ENCODE measurements around the gene SYNPO2.

- TF ChIP-seq CTCF (IDR thresholded peaks at IDR 0.05) (no peak), EZH2 (IDR thresholded peaks at IDR 0.05; ENCODE audit: borderline replicate concordance, insufficient read depth, low read depth, low read length, poor library complexity, severe bottlenecking) (no peak)
These were observed 141.9 kb downstream of the SYNPO2 start for GRCh38 chr4:119030536-119030890.

Measured in B cell (primary cell).